IPS DF 4.7 (cell line): ENCODE data around the gene LONP2.
"Not testable (repeated sequence)": the region's sequence is repeated elsewhere in the genome, so short reads cannot be mapped to it uniquely, and the experiment has no call there.

ENCODE experiments used
- DNase-seq: peaks from one replicate; pipeline ENCODE4 v3.0.0-alpha.2; 2013; ENCODE audit warnings: low spot score; ENCODE audit errors: extremely low read depth

Gene LONP2

GRCh38 chr16:48235556-48236136, 8.5 kb upstream of the LONP2 start:
- DNase-seq, result no peak

- DNase-seq, result no peak
Observed at GRCh38 chr16:48236286-48236685, 7.8 kb upstream of the LONP2 start.

DNA sequence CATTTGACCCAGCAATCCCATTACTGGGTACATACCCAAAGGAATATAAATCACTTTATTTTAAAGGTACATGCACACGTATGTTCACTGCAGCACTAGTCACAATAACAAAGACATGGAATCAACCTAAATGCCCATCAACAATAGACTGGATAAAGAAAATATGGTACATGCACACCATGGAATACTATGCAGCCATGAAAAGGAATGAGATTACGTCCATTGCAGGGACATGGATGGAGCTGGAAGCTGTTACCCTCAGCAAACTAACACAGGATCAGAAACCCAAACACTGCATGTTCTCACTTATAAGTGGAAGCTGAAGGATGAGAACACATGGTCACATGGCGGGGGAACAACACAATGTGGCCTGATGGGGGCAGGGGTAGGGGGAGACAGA, 4.0 kb upstream of the LONP2 start:
- not testable (repeated sequence) for DNase-seq

DNA sequence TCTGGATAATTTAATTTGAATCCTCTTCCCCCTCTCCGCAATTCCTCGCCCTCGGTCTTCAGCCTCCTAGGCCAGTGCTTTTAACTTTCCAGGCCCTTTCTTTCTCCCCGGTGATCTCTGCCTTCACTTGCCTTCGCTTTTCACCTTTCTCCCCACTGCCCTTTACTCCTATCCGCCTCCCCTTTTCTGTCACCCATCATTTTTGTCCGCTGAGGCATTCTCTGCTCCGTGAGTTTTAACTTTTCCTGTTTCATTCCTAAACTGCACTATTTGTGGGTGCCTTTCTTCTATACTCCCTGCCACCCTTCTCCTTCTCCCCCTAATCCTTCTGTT, 729 bp downstream of the LONP2 start:
- DNase-seq, result no peak

DNA sequence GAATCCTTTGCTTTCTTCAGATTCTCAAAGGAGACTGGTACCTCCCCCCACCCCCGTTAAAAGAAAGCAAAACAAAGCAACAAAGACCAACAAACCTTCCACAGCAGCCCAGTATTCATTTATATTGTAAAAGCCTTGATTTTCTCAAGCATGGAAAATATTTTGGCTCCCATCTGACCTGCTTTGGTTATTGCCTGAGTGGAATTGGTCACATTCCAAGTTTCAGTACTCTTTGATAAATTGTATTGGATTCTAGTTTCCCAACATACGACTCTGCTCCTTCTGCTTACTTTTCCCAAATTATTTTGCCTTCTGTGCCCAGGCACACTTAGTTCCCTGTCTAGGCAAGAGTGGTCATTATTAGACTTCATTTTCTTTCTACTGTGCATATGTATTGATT, 2.0 kb downstream of the LONP2 start:
- DNase-seq, result no peak

DNA sequence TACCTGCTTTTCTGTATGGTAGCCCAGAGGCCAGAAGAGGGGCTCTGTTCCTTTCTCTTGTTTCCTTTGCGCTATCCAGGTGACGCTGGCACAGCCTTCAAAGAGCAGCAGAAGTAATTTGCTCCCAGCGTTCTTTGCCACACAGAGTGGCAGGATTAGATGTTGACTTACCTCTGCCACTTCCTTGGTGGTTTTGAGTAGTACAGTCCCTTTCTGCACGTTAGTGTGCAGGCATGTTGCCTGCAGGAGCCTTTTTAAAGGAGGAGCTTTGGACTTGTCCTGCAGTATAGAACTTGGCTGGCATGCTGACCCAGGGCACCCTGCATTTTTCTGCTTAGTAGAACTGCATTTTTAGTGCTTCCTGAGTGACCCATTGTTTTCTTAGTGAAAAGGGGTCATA, 3.2 kb downstream of the LONP2 start, which contains the start of gene ABCC11:
ABCC11 (minus strand) TSS at position 229 of the 400 bp plus-strand sequence. CDS start 15,618 bp downstream, outside the sequence.
- DNase-seq, result no peak

GRCh38 chr16:48250520-48251278, 6.6 kb downstream of the LONP2 start:
- no peak for DNase-seq

GRCh38 chr16:48252013-48252412, 7.9 kb downstream of the LONP2 start:
- DNase-seq, result no peak

DNA sequence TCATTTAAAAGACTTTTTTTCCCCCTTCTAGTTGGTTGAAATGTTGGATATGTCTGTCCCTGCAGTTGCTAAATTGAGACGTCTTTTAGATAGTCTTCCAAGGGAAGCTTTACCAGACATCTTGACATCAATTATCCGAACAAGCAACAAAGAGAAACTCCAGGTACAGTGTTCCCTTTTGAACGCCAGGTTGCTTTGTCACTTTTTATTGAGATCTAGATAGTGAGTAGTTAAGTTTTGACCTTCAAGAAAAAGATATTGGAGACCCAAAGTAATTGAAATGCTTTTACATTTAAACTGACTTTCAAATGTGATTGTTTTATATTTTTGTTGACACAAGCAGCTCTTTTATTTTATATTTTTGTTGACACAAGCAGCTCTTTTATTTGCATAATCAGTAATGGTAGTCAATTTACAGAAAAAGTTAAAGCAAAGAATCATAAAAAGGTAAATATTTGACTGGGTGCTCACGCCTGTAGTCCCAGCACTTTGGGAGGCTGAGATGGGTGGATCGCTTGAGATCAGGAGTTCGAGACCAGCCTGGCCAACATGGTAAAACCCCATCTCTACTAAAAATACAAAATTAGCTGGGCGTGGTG, 12.6 kb downstream of the LONP2 start:
- no peak for DNase-seq

GRCh38 chr16:48261569-48261968, 17.5 kb downstream of the LONP2 start:
- no peak for DNase-seq

DNA sequence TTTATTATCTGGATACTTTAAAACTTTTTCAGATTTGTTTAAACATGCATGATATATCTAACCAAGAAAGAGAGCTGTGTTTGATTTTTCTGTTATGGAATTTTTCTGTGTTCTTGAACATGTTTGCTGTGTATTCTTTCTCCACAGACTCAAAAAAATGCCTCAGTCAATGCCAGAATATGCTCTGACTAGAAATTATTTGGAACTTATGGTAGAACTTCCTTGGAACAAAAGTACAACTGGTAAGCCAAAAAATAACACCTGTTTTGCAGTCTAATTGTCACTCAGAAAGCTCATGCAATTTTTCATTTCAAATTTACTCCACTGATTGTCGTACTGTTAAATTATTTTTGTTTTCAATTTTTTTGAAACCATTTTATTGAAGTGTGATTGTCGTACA, 18.5 kb downstream of the LONP2 start:
- no peak for DNase-seq

DNA sequence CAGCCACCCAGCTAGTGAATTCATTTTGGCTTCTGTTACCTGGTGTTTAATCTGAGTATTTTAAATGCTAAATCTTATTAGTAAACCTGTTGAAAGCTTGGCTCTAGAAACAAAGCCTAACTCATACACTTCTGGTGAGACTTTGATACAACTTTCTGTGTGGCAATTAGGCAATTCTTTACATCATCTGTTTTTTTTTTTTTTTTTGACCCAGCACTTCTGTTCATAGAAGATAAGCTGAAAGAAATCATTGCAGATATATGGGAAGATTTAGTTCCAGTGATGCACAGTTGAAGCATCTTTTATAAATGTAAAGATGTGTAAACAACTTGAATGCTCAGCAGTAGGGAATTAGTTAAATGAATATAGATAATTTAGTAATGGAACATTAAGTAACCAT, 24.9 kb downstream of the LONP2 start:
- no peak for DNase-seq

DNA sequence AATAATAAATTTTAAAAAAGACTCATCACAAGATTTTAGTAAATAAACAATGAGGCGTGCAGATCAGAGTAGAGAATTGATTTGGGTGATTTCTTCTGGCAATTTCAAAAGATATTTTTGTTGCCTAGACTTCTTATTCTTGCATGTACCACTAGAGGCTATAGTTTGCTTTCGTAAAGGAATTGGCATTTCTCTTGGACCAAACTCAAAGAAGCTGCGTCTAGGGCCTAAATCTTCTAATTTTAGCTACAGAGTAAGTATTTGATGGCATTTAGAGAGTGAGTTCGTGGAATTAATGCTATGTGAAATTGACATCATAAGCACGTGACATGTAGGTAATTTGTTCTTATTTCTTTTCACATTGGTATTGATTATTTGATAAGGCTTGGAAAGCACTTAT, 27.6 kb downstream of the LONP2 start:
- no peak for DNase-seq

GRCh38 chr16:48272837-48273421, 28.8 kb downstream of the LONP2 start:
- DNase-seq, result no peak

GRCh38 chr16:48274476-48274875, 30.4 kb downstream of the LONP2 start:
- no peak for DNase-seq

DNA sequence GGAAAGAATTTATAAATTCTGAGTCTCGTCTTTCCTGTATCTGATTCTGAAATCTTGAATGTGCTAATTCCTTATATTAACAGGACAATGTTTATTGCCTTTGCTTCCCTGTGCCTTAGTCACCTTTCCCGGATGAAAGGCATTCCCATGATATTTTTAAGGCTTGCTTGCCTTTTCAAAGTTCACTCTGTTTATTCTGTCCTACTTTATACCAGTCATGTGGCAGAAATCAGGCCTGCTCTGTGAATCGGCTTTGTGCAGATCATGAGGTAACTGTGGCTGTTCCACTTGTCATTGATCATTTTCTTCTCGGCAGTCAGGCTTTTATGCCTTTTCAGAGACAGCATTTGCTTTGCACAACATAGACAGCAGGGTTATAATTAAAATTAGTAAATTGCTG, 32.0 kb downstream of the LONP2 start:
- DNase-seq, result no peak

GRCh38 chr16:48277158-48277557, 33.1 kb downstream of the LONP2 start:
- DNase-seq, result no peak

DNA sequence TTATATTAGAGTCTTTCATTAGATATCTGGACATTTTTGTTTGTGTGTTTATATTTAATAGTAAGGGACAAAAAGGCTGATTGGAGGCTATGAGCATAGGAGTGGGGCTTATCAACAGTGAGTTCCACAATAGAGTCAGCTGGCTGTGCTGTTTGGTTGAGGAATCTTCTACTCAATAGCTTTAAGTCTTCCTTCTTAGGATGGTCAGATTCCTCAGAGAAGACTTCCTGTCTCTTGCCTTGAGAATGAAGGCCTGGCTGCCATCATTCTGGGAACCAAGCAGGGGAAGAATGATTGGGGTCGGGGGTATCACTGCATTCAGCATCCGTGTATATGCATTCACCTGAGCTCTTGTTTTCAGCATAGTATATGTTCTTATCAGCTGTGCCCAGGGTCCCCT, 35.1 kb downstream of the LONP2 start:
- DNase-seq, result no peak

DNA sequence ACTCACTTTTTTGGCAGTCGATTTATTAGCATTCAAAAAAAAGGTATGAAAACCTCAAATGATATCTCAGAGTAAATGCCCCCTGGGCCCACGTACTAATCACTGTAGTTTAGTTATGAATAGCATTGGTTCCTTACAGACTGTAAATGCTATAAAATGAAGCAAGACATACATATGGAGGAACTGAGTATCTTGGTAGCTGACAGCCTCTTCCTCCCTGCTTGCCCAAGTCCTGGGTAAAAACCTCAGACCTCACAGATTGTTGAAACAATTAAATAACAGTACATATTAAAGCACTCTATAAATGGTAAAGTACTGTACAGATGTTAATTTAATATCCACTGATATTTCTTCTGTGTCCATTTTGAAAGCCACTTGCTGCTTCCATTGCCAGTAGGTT, 36.4 kb downstream of the LONP2 start:
- no peak for DNase-seq

DNA sequence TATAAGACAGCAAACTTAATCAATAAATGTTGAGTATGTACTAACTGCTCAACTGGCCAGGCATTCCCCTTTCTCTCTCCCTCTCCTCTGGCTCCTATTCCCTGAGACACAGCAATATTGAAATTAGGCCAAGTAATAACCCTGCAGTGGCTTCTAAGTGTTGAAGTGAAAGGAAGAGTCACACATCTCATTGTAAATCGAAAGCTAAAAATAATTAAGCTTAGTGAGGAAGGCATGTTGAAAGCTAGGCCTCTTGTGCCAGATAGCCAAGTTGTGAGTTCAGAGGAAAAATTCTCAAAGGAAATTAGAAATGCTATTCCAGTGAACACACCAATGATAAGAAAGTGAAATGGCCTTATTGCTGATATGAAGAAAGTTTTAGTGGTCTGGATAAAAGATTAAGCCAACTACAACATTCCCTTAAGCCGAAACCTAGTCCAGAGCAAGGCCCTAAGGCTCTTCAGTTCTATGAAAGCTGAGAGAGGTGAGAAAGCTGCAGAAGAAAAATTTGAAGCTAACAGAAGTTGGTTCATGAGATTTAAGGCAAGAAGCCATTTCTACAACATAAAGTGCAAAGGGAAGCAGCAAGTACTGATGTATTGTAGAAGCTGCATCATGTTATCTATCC, 38.6 kb downstream of the LONP2 start:
- DNase-seq, result no peak

DNA sequence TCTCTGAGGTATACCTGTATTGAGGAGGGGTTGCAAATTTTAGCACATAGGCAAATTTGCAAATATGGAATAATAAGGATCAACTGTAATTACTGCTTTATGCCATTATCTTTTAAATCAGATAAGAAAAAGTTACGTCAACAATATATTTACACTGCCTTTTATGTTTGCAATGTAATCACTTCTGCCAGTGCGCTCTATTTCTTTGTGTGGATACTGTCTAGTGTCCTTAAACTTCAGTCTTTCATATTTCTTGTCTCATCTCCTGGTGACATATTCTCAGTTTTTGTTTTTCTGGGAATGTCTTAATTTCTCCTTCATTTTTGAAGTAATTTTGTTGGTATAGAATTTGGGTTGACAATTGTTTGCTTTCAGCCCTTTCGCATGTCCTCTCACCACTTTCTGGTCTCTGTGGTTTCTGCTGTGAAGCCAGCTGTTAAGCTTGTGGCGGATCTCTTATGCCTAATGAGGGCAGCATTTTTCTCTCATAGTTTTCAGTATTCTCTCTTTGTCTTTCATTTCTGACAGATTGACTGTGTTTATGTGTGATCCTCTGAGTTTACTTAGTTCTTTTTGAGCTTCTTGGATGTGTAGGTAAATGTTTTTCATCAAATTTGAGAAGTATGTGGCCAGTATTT, 40.8 kb downstream of the LONP2 start:
- no peak for DNase-seq

DNA sequence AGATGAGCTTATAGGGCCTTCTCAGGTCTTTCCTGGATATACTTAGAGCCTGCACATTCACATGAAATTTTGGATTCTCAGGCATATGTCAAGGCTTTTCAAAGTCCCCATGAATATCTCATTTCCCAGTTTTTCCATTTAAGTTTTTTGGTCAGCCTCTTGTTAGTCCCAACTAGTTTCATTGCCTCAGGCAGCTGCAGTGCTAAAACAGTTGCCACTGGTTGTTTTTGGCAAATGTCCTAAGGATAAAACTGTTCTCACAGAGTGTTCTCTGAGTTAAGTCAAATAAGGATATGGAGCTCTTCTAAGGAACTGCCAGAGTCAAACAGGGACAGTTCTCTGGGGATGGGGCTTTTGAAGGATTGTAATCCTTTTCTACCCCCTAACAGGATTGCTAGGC, 43.1 kb downstream of the LONP2 start:
- DNase-seq, result no peak
